AG04450 (cell line): ENCODE measurements around the gene SPINT3. TPM values are rescaled to one million over a fixed set of nuclear protein-coding genes. Genes with fewer than 3 reads are reported as not detected.

Experiments
- CTCF ChIA-PET: fragments of 300-600, 350-600 bp; formaldehyde crosslinking; extraction: SDS; loops from one replicate; lab custom pipeline; 2022; ENCODE audit warnings: antibody characterized with exemption, inconsistent platforms; lab: Charles Lee
- POLR2A ChIA-PET: fragments of 350-600 bp; formaldehyde crosslinking; extraction: SDS; loops from one replicate; lab custom pipeline; 2021; ENCODE audit warnings: antibody characterized with exemption, inconsistent platforms; lab: Yijun Ruan, JAX
- DNase-seq: peaks from one replicate; pipeline ENCODE4 v3.0.0-alpha.2; 2011; ENCODE audit warnings: low read depth, low spot score
- H3K27ac ChIP-seq: one replicate; pipeline ENCODE4 v1.5.1; 2012; ENCODE audit warnings: low read depth, low read length, control low read depth
- H3K27me3 ChIP-seq: one replicate; pipeline ENCODE4 v1.6.0; 2012; ENCODE audit warnings: low read length; ENCODE audit not compliant: control insufficient read depth, insufficient read depth
- H3K4me3 ChIP-seq: 2 replicates; pipeline ENCODE4 v1.5.1; 2011; ENCODE audit warnings: mild to moderate bottlenecking, low read depth, low read length, control low read depth
- H3K9me3 ChIP-seq: 2 replicates; pipeline ENCODE4 v1.5.1; 2012; ENCODE audit warnings: low read length; ENCODE audit not compliant: control insufficient read depth, insufficient read depth
- CTCF ChIP-seq: IDR thresholded peaks from 2 replicates; pipeline ENCODE4 v1.5.1; 2011; ENCODE audit warnings: low read depth, low read length, control low read depth, inconsistent platforms
- polyA minus RNA-seq: library from RNA; depleted of rRNA, polyadenylated mRNA; stranded (reverse); fragments of >200 nt; gene quantifications from 2 replicates; pipeline ENCODE4 v1.2.3, GENCODE V29; 2011; rRNA and poly(A)+ RNA removed
- polyA plus RNA-seq: library from polyadenylated mRNA; depleted of rRNA; stranded (reverse); fragments of >200 nt; gene quantifications from 2 replicates; pipeline ENCODE4 v1.2.3, GENCODE V29; 2011; rRNA removed

Gene SPINT3
- polyA plus RNA-seq (not detected in 2 replicates), polyA minus RNA-seq (not detected in 2 replicates)

GRCh38 chr20:45515147-45515913 is at the start of gene SPINT3:
TSS of gene SPINT3 (minus strand) at chr20:45515622. CDS start at chr20:45515608, 14 bp downstream.
- ChIA-PET POLR2A (no interaction called here), CTCF (no interaction called here)
- no peak within 1 kb of the TSS for H3K4me3 ChIP-seq
- H3K27me3 ChIP-seq = peaks cover 4% of the 10 kb centered on the region
- DNase-seq = no peak
- H3K27ac ChIP-seq = no peak within 1 kb of the TSS
- H3K9me3 ChIP-seq = no peaks in the 10 kb centered on the region
- no peak for TF ChIP-seq CTCF

GRCh38 chr20:45564760-45565276 is 49.4 kb upstream of the SPINT3 start:
- POLR2A ChIA-PET = no interaction called here
- no peak for TF ChIP-seq CTCF
- H3K27me3 ChIP-seq = no peaks in the 10 kb centered on the region
- H3K4me3 ChIP-seq = no peak overlapping the region
- H3K27ac ChIP-seq = no peak overlapping the region
- no peak for DNase-seq
- no peaks in the 10 kb centered on the region for H3K9me3 ChIP-seq
- CTCF ChIA-PET = no interaction called here

GRCh38 chr20:45555198-45555597 is 39.8 kb upstream of the SPINT3 start:
- ChIA-PET CTCF (no interaction called here), POLR2A (no interaction called here)
- H3K27me3 ChIP-seq = no peaks in the 10 kb centered on the region
- DNase-seq = no peak
- H3K9me3 ChIP-seq = no peaks in the 10 kb centered on the region
- no peak overlapping the region for H3K4me3 ChIP-seq
- TF ChIP-seq CTCF = no peak
- H3K27ac ChIP-seq = no peak overlapping the region

GRCh38 chr20:45552456-45552855 is 37.0 kb upstream of the SPINT3 start:
- DNase-seq = no peak
- ChIA-PET CTCF (no interaction called here), POLR2A (no interaction called here)
- no peak for TF ChIP-seq CTCF
- Histone ChIP-seq H3K27ac (no peak overlapping the region), H3K4me3 (no peak overlapping the region), H3K27me3 (peaks cover 3% of the 10 kb centered on the region), H3K9me3 (no peaks in the 10 kb centered on the region)

- no peaks in the 10 kb centered on the region for H3K9me3 ChIP-seq
- DNase-seq = no peak
- peaks cover 9% of the 10 kb centered on the region for H3K27me3 ChIP-seq
- no peak overlapping the region for H3K4me3 ChIP-seq
- CTCF ChIA-PET = interaction anchor here (1.4 kb wide), 1 partner anchor 221 kb away, joined by 7 read pairs; no protein-coding TSS in a partner anchor
- TF ChIP-seq CTCF = no peak
- POLR2A ChIA-PET = interaction anchor here (0.6 kb wide), 1 partner anchor 203 kb away, joined by 3 read pairs; no protein-coding TSS in a partner anchor
- H3K27ac ChIP-seq = no peak overlapping the region
Observed at GRCh38 chr20:45550765-45551164, 35.3 kb upstream of the SPINT3 start.
